Astrocyte (in vitro differentiated cells and primary cell): ENCODE results near the gene LOC128125822.

ENCODE experiments used
- CTCF ChIP-seq: IDR thresholded peaks from 2 replicates; pipeline ENCODE4 v1.5.1; 2011; ENCODE audit warnings: low read depth, mild to moderate bottlenecking, inconsistent platforms, low read length, moderate library complexity; ENCODE audit not compliant: insufficient read depth
- EZH2 ChIP-seq: IDR thresholded peaks from 2 replicates; pipeline ENCODE4 v1.6.1; 2012; ENCODE audit warnings: mild to moderate bottlenecking, low read length, inconsistent platforms; ENCODE audit not compliant: insufficient read depth

- no peak for TF ChIP-seq CTCF
- no peak for TF ChIP-seq EZH2
Measured at GRCh38 chr6:63572044-63572746, at the start of gene LOC128125822, which contains the start of gene PTP4A1.
